HL-60 (cell line): ENCODE data around the gene KRT14.

Experiments
- CTCF ChIP-seq: IDR thresholded peaks from one replicate; pipeline ENCODE4 v1.5.1; 2011; ENCODE audit warnings: low read length, control low read depth, inconsistent platforms; ENCODE audit not compliant: insufficient read depth
- GABPA ChIP-seq: IDR thresholded peaks from 2 replicates; pipeline ENCODE4 v1.6.1; 2012; ENCODE audit warnings: low read depth
- POLR2AphosphoS5 ChIP-seq: IDR thresholded peaks from 2 replicates; pipeline ENCODE4 v1.6.1; 2012; ENCODE audit warnings: low read depth
- REST ChIP-seq: IDR thresholded peaks from 2 replicates; pipeline ENCODE4 v1.6.1; 2012; ENCODE audit warnings: low read depth; ENCODE audit not compliant: insufficient replicate concordance
- SPI1 ChIP-seq: IDR thresholded peaks from 2 replicates; pipeline ENCODE4 v1.6.1; 2012; ENCODE audit warnings: low read depth, mild to moderate bottlenecking, borderline replicate concordance

- no peak for TF ChIP-seq CTCF
- TF ChIP-seq REST: no peak
- TF ChIP-seq POLR2AphosphoS5: no peak
- TF ChIP-seq GABPA: no peak
- no peak for TF ChIP-seq SPI1
Measured at GRCh38 chr17:41594363-41594915, 7.7 kb upstream of the KRT14 start.
